ENCODE results near the gene DDX10.

Gene DDX10

DNA sequence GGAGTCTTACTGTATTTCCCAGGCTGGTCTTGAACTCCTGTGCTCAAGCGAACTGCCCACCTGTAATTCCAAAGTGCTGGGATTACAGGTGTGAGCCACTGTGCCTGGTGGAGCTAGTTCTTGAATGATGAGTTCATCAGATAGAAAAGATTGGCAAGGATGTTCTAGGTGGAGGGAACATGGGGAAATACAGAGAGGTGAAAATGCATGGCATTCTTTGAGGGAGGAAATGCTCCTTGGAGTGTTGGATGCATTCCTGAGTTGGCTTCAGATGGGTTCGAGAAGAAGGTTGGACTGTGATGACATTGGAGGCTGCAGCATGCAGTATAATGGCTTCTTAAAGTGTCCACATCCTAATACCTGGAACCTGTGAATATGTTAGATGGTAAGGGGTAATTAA lies 4.4 kb downstream of the DDX10 start:
- DNase-seq (ENCODE audit: low read depth), result no peak
- no peak overlapping the region for H3K4me3 ChIP-seq (ENCODE audit: low read depth, low read length)
- TF ChIP-seq, protein P1, sequence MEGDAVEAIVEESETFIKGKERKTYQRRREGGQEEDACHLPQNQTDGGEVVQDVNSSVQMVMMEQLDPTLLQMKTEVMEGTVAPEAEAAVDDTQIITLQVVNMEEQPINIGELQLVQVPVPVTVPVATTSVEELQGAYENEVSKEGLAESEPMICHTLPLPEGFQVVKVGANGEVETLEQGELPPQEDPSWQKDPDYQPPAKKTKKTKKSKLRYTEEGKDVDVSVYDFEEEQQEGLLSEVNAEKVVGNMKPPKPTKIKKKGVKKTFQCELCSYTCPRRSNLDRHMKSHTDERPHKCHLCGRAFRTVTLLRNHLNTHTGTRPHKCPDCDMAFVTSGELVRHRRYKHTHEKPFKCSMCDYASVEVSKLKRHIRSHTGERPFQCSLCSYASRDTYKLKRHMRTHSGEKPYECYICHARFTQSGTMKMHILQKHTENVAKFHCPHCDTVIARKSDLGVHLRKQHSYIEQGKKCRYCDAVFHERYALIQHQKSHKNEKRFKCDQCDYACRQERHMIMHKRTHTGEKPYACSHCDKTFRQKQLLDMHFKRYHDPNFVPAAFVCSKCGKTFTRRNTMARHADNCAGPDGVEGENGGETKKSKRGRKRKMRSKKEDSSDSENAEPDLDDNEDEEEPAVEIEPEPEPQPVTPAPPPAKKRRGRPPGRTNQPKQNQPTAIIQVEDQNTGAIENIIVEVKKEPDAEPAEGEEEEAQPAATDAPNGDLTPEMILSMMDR (IDR thresholded peaks at IDR 0.05; ENCODE audit: insufficient read depth, low read depth, low read length, missing control alignments), result no peak

DNA sequence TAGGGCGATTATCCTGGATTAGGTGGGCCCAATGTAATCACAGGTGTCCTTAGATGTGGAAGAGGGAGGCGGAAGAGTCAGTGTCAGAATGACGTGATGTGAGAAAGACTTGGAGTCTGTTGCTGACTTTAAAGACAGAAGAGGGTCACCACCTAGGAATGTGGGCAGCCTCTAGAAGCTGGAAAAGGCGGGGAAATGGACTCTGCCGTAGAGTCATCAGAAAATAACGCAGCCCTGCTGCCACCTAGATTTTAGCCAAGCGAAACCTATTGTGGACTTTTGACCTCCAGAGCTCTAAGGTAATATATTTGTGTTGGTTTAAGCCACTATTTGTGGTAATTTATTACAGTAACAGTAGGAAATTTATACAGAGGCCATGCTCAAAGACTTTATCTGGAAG lies 4.8 kb downstream of the DDX10 start:
- no peak overlapping the region for H3K4me3 ChIP-seq (ENCODE audit: low read depth, low read length)
- TF ChIP-seq, protein P1 (IDR thresholded peaks at IDR 0.05; ENCODE audit: insufficient read depth, low read depth, low read length, missing control alignments), result no peak
- DNase-seq (ENCODE audit: low read depth), result no peak

DNA sequence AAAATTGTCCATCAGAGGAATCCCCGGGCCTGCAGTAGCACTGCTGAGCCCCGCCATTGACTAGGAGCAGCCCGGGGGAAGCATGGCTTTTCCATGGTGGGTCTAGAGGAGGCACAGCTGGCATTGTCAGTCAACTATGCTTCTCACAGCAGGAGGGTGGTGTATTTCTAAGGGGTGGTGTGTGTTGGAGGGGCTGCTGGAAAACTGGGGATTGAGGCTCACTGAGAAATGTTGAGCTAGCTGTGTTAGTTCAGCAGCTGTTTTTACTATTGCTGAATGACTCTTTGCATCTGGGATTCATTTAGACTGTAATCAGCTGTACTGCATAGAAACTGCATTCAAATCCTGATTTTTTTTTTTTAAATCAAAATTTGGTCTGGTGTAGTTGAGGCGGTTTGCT lies 5.6 kb downstream of the DDX10 start:
- no peak overlapping the region for H3K4me3 ChIP-seq (ENCODE audit: low read depth, low read length)
- no peak for DNase-seq (ENCODE audit: low read depth)
- TF ChIP-seq, protein P1 (IDR thresholded peaks at IDR 0.05; ENCODE audit: insufficient read depth, low read depth, low read length, missing control alignments), result no peak

DNA sequence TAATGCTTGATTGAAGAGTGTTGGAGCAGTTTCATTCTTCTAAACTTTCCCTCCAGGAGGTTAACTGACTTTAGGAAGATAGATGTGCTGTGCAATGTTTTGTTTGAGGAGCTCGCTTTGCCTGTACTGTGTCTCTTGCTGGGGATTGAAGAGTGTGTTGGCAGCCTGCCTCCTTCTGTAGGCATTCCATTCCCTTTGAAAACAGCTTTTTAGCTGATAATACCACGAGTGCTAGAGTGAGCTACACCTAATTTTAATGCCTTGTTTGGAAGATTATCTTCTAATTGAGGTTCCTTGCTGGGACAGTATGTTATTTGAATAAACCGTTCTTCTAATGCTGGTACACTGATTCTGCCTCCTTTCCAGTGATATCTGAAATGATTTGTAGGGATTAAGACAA lies 7.2 kb downstream of the DDX10 start:
- TF ChIP-seq, protein P1 (IDR thresholded peaks at IDR 0.05; ENCODE audit: insufficient read depth, low read depth, low read length, missing control alignments), result no peak
- no peak overlapping the region for H3K4me3 ChIP-seq (ENCODE audit: low read depth, low read length)
- no peak for DNase-seq (ENCODE audit: low read depth)

DNA sequence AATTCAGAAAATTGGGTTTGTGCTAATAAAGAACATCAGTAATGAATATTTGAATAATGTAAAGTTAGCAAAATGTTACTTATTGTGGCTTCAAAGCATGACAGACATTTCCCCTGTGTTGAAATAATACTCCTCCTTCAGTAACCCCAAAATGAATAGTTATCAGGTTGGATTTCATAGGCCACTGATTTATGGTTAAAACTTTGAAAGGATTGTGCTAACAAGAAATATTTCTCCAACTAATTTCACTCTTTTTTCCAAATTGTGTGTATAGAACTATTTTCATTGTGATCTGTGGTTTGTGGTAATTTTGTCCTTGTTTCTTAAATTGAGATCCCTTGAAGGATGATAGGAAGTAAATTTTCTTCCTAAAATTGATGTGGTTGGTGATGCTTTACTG lies 7.9 kb downstream of the DDX10 start:
- TF ChIP-seq, protein P1 (IDR thresholded peaks at IDR 0.05; ENCODE audit: insufficient read depth, low read depth, low read length, missing control alignments), result no peak
- no peak for DNase-seq (ENCODE audit: low read depth)

DNA sequence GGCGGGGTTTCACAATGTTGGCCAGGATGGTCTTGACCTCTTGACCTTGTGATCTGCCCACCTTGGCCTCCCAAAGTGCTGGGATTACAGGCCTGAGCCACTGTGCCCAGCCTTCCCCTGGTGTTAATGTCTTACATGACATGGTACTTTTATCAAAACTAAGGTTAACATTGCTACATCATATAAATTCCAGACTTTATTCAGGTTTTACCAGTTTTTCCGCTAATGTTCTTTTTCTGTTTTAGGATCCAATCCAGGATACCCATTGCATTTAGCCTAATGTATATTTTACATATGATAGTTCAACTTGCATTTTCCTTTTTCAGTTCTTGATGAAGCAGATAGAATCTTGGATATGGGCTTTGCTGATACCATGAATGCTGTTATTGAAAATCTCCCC lies 14.2 kb downstream of the DDX10 start:
- DNase-seq (ENCODE audit: low read depth), result no peak
- no peak overlapping the region for H3K4me3 ChIP-seq (ENCODE audit: low read depth, low read length)
- TF ChIP-seq, protein P1 (IDR thresholded peaks at IDR 0.05; ENCODE audit: insufficient read depth, low read depth, low read length, missing control alignments), result no peak

More for the DNA sequence above, 7.9 kb downstream of the DDX10 start:
- H3K4me3 ChIP-seq (ENCODE audit: low read depth, low read length), result no peak overlapping the region

DNA sequence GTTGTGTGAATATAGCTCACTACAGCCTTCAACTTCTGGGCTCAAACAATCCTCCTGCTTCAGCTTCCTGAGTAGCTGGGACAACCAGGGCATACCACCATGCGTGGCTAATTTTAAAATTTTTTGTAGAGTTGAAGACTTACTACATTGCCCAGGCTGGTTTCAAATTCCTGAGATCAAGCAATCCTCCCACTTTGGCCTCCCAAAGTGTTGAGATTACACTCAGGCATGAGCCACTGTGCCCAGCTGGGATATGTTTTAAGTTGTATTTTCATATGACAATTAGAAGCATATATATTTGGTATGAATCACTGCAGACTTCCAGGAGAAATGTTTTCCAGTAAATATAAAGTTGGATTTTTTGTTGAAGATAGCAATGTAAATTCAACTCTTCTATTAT lies 15.4 kb downstream of the DDX10 start:
- TF ChIP-seq, protein P1 (IDR thresholded peaks at IDR 0.05; ENCODE audit: insufficient read depth, low read depth, low read length, missing control alignments), result no peak
- DNase-seq (ENCODE audit: low read depth), result no peak
- no peak overlapping the region for H3K4me3 ChIP-seq (ENCODE audit: low read depth, low read length)
